HG03045 (cell line): ENCODE data around the gene FES.
"Not testable (repeated sequence)": the region's sequence is repeated elsewhere in the genome, so short reads cannot be mapped to it uniquely, and the experiment has no call there.

ENCODE experiments used
- ATAC-seq: cut with Tn5 transposase; IDR thresholded peaks from one replicate; pipeline ENCODE4 v1.9.1; 2021; ENCODE audit warnings: mild to moderate bottlenecking, moderate library complexity; ENCODE audit not compliant: unreplicated experiment

The FES gene

DNA sequence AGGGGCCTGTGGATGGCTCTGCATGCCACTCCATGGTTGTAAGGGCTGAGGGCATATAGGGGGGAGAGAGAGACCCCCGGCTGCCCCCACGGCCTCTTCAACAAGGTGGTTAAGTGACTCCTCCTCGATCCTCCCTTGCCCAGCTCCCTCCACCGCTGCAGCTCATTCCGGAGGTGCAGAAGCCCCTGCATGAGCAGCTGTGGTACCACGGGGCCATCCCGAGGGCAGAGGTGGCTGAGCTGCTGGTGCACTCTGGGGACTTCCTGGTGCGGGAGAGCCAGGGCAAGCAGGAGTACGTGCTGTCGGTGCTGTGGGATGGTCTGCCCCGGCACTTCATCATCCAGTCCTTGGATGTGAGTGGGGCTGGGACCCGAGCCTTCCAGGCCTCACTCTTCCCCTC lies 6.5 kb downstream of the FES start:
- ATAC-seq = no peak

DNA sequence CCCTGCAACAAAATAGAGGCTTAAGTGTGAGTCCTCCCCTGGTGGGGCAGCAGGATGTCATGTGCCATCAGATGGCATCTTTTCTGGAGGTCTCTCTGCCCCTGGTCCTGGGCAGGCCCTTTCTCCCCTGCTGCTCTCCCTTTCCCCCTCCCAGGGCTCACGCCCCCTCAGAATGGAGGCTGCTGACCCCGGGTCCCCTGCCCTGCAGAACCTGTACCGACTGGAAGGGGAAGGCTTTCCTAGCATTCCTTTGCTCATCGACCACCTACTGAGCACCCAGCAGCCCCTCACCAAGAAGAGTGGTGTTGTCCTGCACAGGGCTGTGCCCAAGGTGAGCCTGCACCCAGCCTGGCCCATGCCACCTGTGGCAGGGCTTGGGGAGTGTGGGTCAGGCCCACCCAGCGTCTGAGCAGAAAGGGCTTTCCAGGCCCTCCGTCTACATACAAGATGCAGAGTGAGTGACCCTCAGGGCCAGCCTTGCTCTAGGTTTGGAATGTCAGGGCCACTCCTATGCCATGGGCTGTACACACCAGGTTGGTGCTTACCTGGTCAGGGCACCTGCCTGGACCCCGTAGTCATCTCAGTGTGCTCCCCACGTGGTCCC lies 7.1 kb downstream of the FES start:
- ATAC-seq = no peak

DNA sequence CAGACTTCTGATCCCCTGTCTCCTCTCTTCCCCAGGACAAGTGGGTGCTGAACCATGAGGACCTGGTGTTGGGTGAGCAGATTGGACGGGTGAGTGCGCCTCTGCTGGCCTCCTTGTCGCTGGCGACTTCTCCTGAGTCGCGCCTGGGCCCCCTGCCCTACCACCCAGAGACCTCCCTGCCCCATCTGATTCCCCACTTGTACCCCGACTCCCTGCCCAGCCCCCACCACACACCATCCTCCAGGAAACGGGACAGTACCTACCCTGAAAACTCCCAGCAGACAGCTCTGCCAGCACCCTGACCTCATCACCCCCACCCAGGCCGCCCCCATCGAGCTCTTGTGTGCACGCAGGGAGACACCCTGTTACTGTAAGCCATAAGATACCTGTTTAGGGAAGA lies 7.7 kb downstream of the FES start:
- ATAC-seq = no peak

DNA sequence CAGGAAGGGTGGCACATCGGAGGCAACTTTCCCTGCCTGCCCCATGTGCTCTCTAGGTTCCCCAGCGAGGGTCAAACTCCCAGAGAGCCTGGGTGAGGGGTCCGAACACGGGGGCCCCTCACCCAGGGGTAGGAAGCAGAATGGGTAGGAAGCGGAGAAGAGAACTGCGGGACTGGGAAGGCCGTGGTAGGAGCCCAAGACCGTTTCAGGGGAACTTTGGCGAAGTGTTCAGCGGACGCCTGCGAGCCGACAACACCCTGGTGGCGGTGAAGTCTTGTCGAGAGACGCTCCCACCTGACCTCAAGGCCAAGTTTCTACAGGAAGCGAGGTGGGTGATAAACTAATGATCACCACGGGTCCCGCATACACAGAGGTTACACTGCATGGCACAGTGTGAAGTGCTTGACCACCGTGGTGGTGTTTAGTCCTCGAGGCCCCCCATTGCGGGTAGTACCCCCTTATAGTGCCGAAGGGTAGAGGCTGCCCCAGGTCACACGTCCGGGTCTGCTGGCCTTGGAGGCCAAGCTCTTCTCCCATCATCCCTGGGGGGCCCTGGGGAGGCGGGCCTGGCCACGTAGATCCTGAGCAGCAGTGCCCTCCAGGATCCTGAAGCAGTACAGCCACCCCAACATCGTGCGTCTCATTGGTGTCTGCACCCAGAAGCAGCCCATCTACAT lies 8.3 kb downstream of the FES start:
- no peak for ATAC-seq

DNA sequence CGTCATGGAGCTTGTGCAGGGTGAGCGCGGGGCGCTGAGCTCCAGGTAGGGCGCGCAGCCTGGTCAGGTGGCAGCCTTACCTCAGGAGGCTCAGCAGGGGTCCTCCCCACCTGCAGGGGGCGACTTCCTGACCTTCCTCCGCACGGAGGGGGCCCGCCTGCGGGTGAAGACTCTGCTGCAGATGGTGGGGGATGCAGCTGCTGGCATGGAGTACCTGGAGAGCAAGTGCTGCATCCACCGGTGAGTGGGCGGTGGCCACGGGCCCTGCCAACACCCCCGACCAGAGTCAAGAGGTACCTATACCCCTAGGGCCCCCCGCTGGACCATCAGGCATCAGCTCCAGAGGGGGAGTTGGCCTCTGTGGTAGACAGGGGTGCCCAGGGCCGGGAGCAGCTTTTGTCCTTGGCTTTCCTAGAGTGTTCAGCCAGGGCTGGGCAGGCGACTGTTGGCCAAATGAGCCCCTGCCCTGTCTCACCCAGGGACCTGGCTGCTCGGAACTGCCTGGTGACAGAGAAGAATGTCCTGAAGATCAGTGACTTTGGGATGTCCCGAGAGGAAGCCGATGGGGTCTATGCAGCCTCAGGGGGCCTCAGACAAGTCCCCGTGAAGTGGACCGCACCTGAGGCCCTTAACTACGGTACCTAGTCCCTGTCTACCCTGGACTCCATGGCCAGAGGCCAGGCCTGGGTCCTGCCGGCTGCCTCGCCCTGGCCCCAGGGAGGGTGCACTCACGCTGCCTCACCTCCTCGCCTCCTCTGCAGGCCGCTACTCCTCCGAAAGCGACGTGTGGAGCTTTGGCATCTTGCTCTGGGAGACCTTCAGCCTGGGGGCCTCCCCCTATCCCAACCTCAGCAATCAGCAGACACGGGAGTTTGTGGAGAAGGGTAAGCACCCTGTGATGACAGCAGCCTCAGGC lies 9.1 kb downstream of the FES start:
- ATAC-seq = no peak

DNA sequence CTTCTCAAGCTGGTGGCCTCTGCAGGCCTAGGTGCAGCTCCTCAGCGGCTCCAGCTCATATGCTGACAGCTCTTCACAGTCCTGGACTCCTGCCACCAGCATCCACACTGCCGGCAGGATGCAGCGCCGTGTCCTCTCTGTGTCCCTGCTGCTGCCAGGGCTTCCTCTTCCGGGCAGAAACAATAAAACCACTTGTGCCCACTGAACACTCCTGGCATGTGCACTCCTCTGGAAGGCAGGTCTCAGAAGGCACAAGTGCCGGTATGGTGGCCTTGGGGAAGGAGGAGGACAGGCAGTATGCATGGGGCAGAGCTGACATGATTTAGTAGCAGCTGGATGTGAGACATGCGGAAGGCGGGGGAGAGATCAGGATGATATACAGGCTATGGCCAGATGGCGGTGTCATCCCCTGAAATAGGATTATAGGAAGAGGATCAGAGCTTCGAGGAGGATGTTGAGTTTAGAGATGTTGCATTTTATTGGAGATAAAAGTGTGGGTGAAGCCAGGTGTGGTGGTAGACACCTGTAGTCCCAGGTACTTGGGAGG lies 11.3 kb downstream of the FES start:
- ATAC-seq = no peak

DNA sequence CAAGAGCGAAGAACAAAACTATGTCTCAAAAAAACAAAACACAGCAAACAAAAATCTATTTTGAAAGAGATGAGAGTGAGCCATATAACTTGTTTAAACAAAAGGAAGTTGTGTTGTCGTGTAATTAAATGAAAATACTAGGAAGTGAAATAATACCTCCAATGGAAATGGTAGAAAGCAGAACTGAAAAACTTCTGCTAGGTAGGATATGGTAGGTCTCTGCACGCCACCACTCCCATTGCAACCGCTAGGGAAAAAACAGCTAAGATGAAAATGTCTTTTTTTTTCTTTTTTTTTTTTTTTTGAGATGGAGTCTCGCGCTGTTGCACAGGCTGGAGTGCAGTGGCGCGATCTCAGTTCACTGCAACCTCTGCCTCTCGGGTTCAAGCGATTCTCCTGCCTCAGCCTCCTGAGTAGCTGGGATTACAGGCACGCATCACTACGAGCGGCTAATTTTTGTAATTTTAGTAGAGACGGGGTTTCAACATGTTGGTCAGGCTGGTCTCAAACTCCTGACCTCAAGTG lies 12.9 kb downstream of the FES start:
- ATAC-seq = not testable (repeated sequence)

DNA sequence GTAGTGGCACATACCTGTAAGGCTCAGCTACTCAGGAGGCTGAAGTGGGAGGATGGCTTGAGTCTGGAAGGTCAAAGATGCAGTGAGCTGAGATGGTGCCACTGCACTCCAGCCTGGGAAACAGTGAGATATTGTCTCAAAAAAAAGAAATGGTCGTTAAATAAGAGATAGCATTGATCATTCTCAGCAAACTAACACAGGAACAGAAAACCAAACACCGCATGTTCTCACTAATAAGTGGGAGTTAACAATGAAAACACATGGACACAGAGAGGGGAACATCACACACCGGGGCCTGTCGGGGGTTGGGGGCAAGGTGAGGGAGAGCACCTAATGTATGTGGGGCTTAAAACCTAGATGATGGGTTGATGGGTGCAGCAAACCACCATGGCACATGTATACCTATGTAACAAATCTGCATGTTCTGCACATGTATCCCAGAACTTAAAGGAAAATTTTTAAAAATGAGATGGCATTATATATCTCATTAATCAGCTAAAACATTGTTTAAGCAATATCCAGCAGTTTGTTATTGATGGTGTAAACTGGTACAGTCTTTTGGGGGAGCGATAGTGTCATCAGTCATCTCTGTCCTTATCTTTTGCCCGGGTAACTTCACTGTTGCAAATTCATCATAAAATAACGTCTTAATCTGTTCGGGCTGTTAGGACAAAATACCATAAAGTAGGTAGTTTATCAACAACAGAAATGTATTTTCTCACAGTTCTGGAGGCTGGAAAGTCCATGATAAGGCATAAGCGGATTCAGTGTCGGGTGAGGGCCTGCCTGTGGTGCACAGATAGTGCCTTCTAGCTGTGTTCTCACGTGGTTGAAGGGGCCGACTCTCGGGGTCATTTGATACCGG lies 17.1 kb downstream of the FES start:
- ATAC-seq = no peak

DNA sequence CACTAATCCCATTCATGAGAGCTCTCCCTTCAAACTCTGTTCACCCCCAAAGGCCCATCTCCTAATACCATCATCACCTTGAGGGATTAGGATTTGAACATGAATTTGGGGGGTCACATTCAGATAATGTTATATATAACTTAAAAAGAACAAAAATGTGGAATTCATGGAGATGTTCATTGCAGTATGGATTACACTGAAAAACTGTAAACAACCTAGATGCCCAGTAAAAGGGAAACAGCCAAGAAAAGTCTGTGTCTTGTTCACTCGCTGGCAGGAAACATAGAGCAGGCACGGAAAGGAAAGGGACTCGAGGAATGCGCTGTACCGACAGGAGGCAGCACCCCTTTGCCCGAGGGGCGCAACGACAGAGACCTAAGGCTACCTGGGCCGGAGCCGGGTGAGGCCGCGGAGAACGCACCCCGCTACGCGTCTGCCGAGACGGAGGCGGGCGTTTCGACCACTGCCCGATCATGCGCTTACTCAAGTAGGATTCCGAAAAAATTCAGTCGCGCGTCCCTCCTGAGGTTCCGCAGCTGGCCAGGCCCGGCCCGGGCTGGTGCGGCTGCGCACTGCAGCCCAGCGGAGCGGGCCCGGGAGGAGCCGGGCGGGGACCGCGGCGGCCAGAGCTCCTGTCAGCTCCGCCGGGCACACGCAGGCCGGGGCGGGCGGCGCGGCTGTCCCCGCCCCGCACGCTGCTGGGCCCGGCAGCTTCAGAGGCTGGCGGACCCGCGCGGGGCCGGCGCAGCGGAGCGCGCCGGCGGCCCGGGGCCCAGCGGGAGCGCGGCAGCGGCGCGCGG lies 17.9 kb downstream of the FES start:
- peak; percentile 72 for ATAC-seq

DNA sequence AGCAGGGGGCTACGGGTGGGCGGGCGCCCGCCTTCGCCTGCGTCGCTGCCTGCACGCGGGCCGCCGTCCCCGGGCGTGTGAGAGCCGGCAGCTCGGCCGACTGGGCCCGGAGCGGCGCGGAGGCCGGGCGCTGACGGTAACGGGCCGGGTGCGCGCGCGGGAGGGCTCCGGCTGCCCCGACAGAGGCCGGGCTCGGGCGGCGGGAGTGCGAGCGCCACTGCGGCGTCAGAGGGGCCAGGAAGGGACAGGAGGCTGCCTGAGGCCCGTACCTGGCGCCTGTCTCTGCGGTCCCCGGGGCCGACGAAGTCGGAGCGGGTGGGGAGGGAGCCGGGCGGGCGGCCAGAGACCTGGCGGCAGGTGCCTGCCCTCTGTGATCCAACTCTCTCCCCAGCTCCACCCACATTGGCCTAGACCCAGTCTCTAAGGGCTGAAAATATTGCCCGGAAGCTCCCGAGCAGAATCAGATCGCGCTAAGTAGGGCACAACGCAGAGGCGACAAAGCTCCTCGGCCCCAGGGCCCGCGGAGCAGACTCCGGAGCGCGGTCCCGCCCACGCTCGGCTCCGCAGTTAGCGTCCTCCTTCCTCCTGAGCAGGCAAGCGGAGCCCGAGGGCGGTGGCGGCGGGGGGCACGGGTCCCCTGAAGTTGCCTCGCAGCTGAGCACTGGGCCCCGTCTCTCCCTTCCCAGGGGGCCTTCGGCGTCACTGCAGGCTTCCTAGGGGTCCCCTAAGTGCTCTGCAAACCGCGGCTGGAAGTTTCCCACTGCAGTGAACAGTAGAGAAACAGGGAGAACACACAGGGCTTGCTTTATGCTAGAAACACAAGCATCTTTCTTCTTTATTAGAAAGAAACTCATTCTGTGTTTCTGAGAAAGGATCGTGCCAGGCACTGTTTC lies 18.8 kb downstream of the FES start, which contains the start of gene MAN2A2:
MAN2A2 (plus strand) TSS at position 463 of the 893 bp plus-strand sequence. CDS start 906 bp downstream, outside the sequence.
- peak; percentile 48 for ATAC-seq

DNA sequence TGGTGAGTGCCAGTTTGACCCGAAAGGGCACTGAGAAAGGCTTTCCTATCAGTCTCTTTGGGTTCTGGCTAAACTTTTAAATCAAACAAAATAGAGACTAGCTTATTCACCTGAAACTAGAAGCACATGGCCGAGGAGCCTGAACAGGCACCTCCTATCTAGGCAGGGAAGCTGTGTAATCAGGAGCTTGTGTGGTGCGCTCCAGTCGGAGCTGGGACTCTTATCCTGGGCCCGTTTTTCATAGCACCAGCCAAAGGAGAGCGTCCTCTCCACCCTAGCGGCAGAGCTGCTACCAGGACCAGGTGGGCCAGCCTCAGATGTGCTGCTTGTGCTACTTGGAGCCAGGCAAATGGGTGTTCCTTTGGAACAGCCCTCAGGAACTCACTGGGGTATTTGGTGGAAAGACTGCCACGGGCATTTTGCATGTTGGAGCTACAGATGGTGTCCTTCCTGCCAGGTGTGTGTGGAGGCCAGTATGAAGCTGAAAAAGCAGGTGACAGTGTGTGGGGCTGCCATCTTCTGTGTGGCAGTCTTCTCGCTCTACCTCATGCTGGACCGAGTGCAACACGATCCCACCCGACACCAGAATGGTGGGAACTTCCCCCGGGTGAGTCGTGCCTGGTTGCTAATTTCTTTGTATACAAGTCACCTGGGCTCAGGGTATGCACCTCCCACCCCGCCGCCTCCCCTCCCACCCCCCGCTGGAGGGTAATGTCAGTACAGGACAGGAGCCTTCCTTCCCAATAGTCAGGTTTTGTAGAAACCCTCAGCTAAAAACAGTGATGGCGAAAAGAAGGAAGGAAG lies 19.6 kb downstream of the FES start:
- ATAC-seq = no peak

DNA sequence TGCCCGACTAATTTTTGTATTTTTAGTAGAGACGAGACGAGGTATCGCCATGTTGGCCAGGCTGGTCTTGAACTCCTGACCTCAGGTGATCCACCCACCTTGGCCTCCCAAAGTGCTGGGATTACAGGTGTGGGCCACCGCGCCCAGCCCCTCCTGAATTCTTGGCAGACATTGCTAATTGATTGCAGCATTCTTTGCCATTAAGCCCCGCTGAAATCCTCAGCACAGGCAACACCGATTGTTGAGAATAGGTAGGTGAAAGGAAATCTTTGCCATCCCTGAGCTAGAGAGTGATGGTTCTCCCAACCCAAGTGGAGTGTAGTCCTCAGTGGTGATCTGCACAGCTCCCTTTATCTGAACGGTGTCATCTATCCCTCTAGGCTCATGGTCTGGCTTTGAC lies 20.4 kb downstream of the FES start:
- ATAC-seq = no peak

DNA sequence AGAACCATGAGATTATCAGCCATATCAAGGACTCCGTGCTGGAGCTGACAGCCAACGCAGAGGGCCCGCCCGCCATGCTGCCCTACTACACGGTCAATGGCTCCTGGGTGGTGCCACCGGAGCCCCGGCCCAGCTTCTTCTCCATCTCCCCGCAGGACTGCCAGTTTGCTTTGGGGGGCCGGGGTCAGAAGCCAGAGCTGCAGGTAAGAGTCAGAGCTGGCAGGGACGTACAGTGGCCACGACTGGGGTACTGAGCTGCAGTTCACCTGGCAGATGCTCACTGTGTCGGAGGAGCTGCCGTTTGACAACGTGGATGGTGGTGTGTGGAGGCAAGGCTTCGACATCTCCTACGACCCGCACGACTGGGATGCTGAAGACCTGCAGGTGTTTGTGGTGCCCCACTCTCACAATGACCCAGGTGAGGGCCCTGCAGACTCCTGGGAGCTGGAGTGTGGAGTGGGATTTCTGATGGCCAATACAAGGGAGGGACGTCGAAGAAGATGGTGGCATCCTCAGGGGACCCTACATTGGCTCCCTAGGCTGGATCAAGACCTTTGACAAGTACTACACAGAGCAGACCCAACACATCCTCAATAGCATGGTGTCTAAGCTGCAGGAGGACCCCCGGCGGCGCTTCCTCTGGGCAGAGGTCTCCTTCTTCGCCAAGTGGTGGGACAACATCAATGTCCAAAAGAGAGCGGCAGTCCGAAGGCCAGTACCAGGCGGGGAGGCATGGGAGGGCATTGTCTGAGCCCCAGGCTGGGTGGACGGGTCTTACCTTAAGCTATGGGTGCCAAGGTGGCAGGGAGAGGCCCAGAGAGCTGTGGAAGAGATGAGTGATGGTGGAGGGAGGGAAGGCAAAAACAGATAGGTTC lies 21.2 kb downstream of the FES start:
- ATAC-seq = no peak

DNA sequence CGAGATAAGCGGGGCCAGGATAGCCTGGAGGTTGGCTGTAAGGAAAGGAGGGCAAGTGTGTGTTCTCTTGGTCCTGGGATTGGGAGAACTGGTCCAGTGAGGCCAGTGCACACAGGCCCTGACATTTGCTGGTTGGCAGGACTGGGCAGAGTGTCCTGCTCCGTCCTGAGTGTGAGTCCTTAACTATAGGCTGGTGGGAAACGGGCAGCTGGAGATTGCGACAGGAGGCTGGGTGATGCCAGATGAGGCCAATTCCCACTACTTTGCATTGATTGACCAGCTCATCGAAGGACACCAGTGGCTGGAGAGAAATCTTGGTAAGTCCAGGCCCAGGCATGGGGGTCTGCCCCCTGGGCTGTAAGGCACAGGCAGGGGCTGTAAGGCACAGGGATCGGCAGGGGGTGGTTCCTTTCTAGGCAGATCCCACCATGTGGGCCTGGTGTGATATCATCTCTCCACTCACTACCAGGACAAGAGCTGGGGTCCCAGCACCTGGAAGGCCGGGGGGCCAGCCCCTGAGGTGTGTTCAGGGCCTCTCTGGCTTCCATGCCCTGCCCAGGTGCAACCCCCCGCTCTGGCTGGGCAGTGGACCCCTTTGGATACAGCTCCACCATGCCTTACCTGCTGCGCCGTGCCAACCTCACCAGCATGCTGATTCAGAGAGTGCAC lies 22.0 kb downstream of the FES start:
- ATAC-seq = no peak

DNA sequence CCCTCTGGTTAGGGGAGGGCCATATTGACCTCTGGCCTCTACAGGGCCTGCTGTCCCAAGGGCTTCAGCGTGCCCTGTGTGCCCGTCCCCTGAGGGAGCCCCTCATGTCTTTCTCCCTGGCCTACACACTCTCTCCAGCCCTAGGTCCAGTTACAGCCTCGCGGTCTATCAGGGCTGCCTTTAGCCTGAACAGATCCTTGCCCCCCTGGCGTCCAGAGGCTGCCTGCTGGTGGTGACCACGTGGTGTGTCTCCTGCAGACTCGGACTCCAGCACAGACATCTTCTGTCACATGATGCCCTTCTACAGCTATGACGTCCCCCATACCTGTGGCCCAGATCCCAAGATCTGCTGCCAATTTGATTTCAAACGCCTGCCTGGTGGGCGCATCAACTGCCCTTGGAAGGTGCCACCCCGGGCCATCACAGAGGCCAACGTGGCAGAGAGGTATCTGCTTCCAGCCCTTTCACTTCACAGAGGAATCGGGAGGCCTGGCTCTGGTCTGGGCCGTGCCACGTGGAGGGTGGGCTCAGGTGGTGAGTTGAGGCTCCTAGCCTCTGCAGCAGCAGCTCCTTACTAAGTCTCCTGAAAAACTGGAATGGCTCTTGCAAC lies 22.9 kb downstream of the FES start:
- ATAC-seq = no peak
